Upper lobe of left lung (tissue), 6 donors: ENCODE measurements around the gene SMAD3. TPM values are rescaled to one million over a fixed set of nuclear protein-coding genes. Genes with fewer than 3 reads are reported as not detected.

ENCODE experiments used
- ATAC-seq, 2 donors: fragments of 200-7000 bp; cut with Tn5 transposase; one replicate each; pipeline ENCODE4 v1.9.1; 2022; ENCODE audit warnings: mild to moderate bottlenecking in 2 of 2, moderate library complexity in 2 of 2; ENCODE audit not compliant: low FRiP score in 2 of 2
- DNase-seq, 2 donors: peaks; one replicate each; pipeline ENCODE4 v3.0.0-alpha.2; 2019 to 2020
- H3K27ac ChIP-seq, 4 donors: fragments of 200-600 bp; sonication (generic); one replicate each; pipeline ENCODE4 v1.5.1; 2016 to 2019
- H3K27me3 ChIP-seq, 4 donors: fragments of 200-600 bp; sonication (generic); one replicate each; pipeline ENCODE4 v1.5.1; 2017 to 2019
- H3K36me3 ChIP-seq, 4 donors: fragments of 200-600 bp; sonication (generic); one replicate each; pipeline ENCODE4 v1.5.1; 2016 to 2019
- H3K4me1 ChIP-seq, 4 donors: fragments of 200-600 bp; sonication (generic); one replicate each; pipeline ENCODE4 v1.5.1; 2018 to 2019
- H3K4me3 ChIP-seq, 4 donors: fragments of 200-600 bp; sonication (generic); one replicate each; pipeline ENCODE4 v1.5.1; 2017 to 2019; ENCODE audit warnings: mild to moderate bottlenecking in 2 of 4, moderate library complexity in 1 of 4
- H3K9me3 ChIP-seq, 4 donors: fragments of 200-600 bp; sonication (generic); one replicate each; pipeline ENCODE4 v1.5.1; 2018 to 2019
- CTCF ChIP-seq, 6 experiments: fragments of 450-650 bp in 4 of 6; fragments of 200-600 bp in 2 of 6; sonication (generic) in 2 of 6; IDR thresholded peaks; one replicate each; pipeline ENCODE4 v1.5.1; 2016 to 2019; ENCODE audit warnings: antibody characterized with exemption in 6 of 6
- EP300 ChIP-seq, 4 donors: sonication (generic); formaldehyde crosslinking; IDR thresholded peaks; one replicate each; pipeline ENCODE4 v1.5.1; 2017; ENCODE audit warnings: antibody characterized with exemption in 4 of 4, control low read depth in 2 of 4
- POLR2A ChIP-seq, 4 donors: fragments of 450-650 bp; IDR thresholded peaks; one replicate each; pipeline ENCODE4 v1.5.1; 2016 to 2017; ENCODE audit warnings: antibody characterized with exemption in 4 of 4, mild to moderate bottlenecking in 2 of 4
- POLR2AphosphoS5 ChIP-seq, 2 donors: sonication (generic); formaldehyde crosslinking; IDR thresholded peaks; one replicate each; pipeline ENCODE4 v1.5.1; 2017; ENCODE audit warnings: antibody characterized with exemption in 2 of 2
- WGBS, 2 donors: methylation state at CpG; one replicate each; pipeline ENCODE4 v1.1.5; 2017 to 2018; 5-methylcytosine and 5-hydroxymethylcytosine counted together
- total RNA-seq, 6 donors: library from RNA; depleted of rRNA in 4 of 6; stranded (reverse); fragments of >200 nt in 4 of 6; gene quantifications; one replicate each; pipeline versions ENCODE4 v1.1.0 to v1.2.1, GENCODE V29; 2016 to 2021
- donor health status: DM: no; HTN: no; CAD: no; lungs with moderate emphysema.
- donor health status: DM: no; HTN: yes; CAD: no; lungs with severe emphysema.

The SMAD3 gene
- total RNA-seq, 6 donors from 2014 or later, result 31.7 to 44.5 (median 36.3) TPM

DNA sequence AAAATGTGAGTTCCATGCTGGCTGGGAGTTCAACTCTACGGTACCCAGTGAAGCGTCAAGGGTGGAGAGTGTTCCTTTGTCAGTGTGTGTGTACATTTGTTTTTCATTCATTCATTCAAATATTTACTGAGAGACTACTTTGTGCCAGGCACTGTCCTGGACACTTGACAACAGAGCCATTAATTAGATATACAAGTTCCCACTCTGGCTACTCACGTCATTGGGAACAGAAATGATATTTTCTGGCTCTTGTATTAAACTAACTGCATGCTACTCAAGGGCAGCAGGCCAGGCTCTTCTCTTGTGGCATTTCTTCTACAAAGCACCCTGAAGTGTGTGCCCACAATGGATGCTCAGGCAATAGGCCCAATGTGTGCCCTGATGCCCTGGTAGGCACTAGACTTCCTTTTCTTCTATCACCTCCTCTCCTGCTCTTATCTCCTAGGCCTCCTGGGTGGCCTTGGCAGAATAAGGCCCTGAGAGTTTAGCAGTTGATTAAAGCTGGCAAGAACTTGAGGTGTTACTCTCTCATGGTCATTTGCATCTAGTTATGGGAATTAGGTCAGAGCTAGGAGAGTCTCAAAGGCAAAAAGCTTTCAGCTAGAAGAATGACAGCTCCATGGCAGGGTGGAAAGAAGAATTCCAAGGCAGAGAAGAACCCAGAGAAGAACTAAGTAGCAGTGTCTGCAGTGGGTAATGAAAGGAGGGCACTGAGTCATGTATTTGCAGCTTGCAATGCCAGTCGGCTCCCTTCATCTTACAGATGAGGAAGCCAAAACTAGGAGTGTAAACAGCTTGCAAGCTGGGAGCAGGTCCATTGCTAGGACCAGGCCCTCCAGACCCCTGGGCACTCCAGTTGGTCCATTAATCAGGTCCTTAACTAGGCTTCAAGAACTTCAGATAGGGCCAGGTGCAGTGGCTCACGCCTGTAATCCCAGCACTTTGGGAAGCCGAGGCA lies 14.0 kb upstream of the SMAD3 start:
- TF ChIP-seq POLR2A (IDR thresholded peaks at IDR 0.05) (no peak), CTCF (IDR thresholded peaks at IDR 0.05) (no peak), POLR2AphosphoS5 (IDR thresholded peaks at IDR 0.05) (no peak), EP300 (IDR thresholded peaks at IDR 0.05) (no peak)
- no peak for DNase-seq
- H3K27ac ChIP-seq, result peak overlapping the region; percentile 35 to 85 (median 84)

GRCh38 chr15:67054676-67055075 lies 10.7 kb upstream of the SMAD3 start:
- H3K4me1 ChIP-seq, result peaks cover 13 to 20% (median 16%) of the 10 kb centered on the region in 4 donors
- ATAC-seq, result no peak
- no peaks in the 10 kb centered on the region for H3K27me3 ChIP-seq
- DNase-seq, result no peak
- no peaks in the 10 kb centered on the region for H3K36me3 ChIP-seq
- no peak overlapping the region for H3K4me3 ChIP-seq
- 89% methylated on average over 5 of the region's 5 CpGs for WGBS, 2 donors
- TF ChIP-seq POLR2AphosphoS5 (IDR thresholded peaks at IDR 0.05), result no peak
- TF ChIP-seq POLR2A (IDR thresholded peaks at IDR 0.05), result no peak
- no peak for TF ChIP-seq CTCF (IDR thresholded peaks at IDR 0.05)
- TF ChIP-seq EP300 (IDR thresholded peaks at IDR 0.05), result no peak
- H3K27ac ChIP-seq, result no peak overlapping the region
- no peaks in the 10 kb centered on the region for H3K9me3 ChIP-seq

More for the DNA sequence above, 14.0 kb upstream of the SMAD3 start:
- Histone ChIP-seq H3K36me3 (no peaks in the 10 kb centered on the region), H3K9me3 (no peaks in the 10 kb centered on the region), H3K27me3 (no peaks in the 10 kb centered on the region), H3K4me3 (no peak overlapping the region), H3K4me1 (peaks cover 31 to 41% (median 33%) of the 10 kb centered on the region in 4 donors)
- ATAC-seq, result no peak
- WGBS, 2 donors, result 80 to 86% methylated on average over 4 to 6 of the region's 6 CpGs

DNA sequence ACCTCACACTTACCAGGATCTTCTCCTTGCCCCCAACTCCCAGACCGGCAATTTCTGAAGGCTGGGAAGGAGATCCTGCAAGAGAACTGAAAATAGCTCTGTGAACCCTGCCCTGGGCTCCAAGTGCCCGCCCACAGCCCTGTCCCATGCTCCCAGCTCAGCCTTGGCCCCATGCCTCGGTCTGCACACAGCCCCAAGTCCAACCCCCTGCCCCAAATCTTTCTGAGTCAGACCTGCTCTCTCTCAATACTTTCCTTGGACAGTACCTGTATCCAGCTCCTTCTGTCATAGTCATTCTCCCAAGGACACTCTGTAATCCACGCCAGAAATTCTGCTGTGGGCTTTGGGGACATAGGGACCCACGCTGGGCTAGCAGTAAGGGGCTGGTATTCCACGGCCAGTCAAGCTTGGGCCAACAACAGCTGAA lies 6.3 kb upstream of the SMAD3 start:
- ATAC-seq, result peak in 1 of 2 donors; percentile 44
- H3K9me3 ChIP-seq, result no peaks in the 10 kb centered on the region
- H3K4me3 ChIP-seq, result no peak overlapping the region
- no peak for DNase-seq
- H3K36me3 ChIP-seq, result no peaks in the 10 kb centered on the region
- whole genome bisulfite sequencing, 2 donors, result 71 to 73% methylated on average over 6 of the region's 6 CpGs
- TF ChIP-seq POLR2A (IDR thresholded peaks at IDR 0.05) (no peak), POLR2AphosphoS5 (IDR thresholded peaks at IDR 0.05) (no peak), EP300 (IDR thresholded peaks at IDR 0.05) (no peak), CTCF (IDR thresholded peaks at IDR 0.05) (no peak)
- H3K27me3 ChIP-seq, result no peaks in the 10 kb centered on the region
- peaks cover 0 to 5% (median 2%) of the 10 kb centered on the region in 4 donors for H3K4me1 ChIP-seq
- no peak overlapping the region for H3K27ac ChIP-seq

DNA sequence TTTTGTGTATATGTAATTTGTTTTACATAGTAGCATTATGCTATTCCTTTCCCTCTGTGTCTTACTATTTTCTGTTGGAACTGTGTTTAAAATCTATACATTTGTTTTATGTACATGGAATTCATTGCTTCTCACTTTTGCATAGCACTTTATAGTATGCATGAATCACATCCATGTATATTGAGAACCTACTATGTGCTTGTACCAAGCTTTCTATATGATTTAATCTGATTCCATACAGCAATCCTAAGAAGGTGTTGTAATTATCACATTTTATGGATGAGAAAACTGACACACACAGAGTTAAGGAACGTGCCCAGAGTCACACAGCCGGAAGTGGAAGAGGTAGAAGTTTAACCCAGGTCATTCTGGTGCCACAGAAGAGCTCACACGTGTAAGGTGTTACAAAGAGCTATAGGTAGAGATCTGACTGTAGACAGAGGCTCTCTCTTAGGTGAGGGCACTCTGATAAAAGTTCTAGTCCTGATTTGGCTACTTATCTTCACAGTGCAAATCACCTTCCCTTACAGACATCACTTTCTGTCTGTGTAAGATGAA lies 3.5 kb upstream of the SMAD3 start:
- WGBS, 2 donors, result 37 to 60% methylated on average over 3 of the region's 3 CpGs
- Histone ChIP-seq H3K9me3 (no peaks in the 10 kb centered on the region), H3K27me3 (no peaks in the 10 kb centered on the region), H3K4me1 (peaks cover 6 to 26% (median 13%) of the 10 kb centered on the region in 4 donors), H3K36me3 (no peaks in the 10 kb centered on the region), H3K27ac (no peak overlapping the region), H3K4me3 (no peak overlapping the region)
- TF ChIP-seq EP300 (IDR thresholded peaks at IDR 0.05) (no peak), CTCF (IDR thresholded peaks at IDR 0.05) (no peak), POLR2A (IDR thresholded peaks at IDR 0.05) (no peak), POLR2AphosphoS5 (IDR thresholded peaks at IDR 0.05) (no peak)
- no peak for ATAC-seq
- no peak for DNase-seq
